Activated CD4-positive, CD25-positive, alpha-beta regulatory T cell (primary cell): ENCODE measurements around the gene TRMT13.

Source experiments
- DNase-seq, 4 experiments: peaks; one replicate each; lab custom pipeline; 2025; lab: John Stamatoyannopoulos, UW

Gene TRMT13

GRCh38 chr1:100132566-100133477 is at the start of gene TRMT13, which contains the start of gene SASS6:
Gene TRMT13 (plus strand): TSS chr1:100133163. CDS start chr1:100133169, 6 bp downstream.
Gene SASS6 (minus strand): TSS chr1:100132930. CDS start chr1:100132814, 116 bp downstream.
- DNase-seq = peak; percentile 77 to 87 (median 85)

DNA sequence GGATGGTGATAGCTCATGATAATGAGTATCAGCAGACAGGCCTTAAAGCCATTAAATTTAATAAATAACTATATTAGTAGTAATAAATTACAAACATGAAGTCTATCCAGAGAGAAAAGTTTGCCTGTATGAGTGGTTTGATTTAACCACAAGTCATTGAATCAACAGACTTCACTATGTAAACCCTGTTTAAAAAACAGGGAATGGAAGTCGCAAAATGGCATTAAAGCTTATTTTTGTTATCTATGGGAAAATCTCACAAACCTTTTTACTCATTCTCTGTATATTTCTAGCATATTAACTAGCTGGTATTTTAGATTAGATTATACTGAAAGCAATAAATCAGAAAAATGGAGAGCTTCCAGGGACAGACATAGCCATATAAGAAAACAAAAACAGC is 45.6 kb upstream of the TRMT13 start:
- no peak for DNase-seq

DNA sequence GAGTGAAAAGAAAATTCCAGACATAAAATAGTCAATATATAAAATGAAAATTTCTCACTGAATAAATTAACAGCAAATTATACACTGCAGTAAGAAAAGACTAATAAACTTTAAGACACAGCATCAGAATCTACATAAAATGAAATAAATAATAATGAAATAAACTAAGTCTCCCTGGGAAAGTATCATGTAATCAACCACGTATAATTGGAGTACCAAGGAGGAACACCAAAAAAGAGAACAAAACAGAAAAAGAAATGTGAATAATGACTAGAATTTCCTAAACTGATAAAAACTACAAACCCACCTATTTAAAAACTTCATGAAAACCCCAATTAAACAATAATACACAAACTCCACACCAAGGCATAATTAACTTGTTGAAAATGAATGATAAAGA is 43.9 kb upstream of the TRMT13 start:
- no peak for DNase-seq

DNA sequence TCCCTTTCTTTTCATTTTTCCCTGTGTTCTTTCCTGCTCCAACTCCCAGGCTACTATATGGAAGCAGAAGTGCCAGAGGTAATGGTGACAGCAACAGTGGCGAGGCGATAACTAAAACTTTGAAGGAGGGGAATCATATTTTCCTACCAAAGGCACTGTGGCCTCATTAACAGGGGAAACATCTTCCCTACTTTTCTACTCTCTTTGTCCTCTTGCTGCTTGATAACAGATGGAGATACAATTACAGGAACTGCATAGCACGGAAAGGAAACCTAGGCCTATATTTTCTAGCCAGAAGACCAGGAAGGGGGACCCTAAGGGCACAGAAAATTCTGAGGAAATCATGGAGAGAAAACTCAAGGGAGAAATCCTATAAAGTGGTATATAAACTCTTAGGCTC is 42.5 kb upstream of the TRMT13 start:
- no peak for DNase-seq

GRCh38 chr1:100100202-100100601 is 32.8 kb upstream of the TRMT13 start:
- no peak for DNase-seq

GRCh38 chr1:100101564-100101963 is 31.4 kb upstream of the TRMT13 start:
- no peak for DNase-seq

DNA sequence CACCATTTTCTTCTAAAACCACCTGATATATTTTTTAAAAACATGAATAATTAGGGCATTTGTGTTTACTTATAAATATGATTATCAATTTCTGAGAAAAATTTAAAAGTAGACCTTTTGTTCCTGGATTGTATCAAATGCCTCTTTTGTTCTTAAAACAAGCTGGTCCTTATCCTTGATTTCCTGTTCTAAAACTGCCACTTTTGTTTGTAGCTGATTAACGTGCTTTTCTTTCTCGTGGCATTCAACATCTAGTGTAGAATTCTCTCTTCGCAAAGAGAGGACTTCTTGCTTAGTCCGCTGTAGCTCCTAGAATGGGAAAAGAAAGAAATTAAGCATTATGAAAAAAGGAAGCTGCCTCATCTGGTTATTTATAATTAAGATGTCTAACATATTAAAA is 25.3 kb upstream of the TRMT13 start:
- no peak for DNase-seq

DNA sequence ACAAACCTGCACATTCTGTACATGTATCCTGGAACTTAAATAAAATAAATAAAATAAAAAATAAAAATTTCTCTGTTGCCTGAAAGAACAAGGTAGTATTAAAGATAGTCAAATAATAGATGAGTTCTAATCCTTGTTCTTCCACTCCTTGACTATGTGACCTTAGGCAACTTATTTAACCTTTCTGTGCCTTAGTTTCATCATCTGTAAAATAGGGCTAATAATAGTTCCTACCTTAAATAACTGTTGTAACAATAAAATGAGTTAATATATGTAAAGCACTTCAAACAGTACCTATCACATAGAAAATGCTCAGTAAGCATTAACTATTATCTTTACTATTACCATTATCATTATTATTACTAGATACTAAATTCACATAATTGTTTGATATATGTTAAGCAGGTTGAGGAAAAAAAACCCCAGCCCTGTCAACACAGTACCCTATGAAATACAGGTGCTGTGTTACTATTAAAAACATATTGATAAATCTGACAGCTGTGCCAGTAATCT is 23.4 kb upstream of the TRMT13 start:
- no peak for DNase-seq

DNA sequence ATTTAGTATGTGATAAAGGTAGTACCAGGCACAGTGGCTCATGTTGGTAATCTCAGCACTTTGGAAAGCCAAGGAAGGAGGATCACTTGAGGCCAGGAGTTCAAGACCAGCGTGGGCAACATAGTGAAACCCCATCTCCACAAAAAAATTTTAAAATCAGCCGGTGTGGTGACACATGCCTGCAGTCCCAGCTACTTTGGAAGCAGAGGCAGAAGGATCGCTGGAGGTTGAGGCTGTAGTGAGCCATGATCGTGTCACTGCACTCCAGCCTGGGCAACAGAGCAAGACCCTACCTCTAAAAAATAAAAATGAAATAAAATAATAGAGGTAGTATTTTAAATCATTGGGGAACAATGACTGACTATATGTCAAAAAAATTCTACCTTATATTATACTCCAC is 17.4 kb upstream of the TRMT13 start:
- DNase-seq = no peak

DNA sequence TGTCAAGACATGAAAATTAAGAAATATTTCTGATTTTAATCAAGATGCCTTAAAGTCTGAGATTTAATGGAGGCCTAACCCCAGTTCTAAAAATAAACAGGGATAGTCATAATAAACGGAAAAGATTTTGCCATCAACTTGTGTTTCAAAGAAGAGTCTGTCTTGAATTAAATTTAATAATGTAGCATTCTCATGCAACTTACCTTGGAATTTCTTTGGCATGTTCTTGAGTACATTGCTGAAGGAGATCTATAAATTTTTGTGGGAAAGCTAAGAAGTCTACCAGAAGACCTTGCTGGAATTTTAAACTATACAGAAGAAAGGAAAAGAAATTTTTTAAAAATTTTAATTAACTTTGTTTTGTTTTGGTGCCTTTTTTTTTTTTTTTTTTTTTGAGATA is 10.8 kb upstream of the TRMT13 start:
- no peak for DNase-seq

- DNase-seq = no peak
Measured at GRCh38 chr1:100127226-100127625, 5.7 kb upstream of the TRMT13 start.

GRCh38 chr1:100130552-100131077 is 2.3 kb upstream of the TRMT13 start:
- no peak for DNase-seq

GRCh38 chr1:100131623-100132022 is 1.3 kb upstream of the TRMT13 start:
- no peak for DNase-seq

DNA sequence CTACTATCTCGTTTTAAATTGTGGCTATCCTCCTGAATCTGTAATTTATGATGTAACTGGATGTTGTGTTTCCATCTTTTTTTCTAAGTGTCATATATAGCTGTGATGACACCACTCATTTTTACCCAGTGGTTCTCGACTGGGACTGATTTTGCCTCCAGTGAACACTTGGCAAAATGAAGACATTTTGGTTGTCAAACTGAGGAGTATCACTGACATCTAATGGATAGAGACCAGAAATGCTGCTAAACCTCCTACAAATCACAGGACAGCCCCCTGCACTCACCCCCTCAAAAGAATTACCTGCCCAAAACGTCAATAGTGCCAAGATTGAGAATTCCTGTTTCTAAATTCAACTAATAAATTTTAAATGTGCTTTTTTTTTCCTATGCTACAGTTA is 1.9 kb downstream of the TRMT13 start:
- DNase-seq = no peak

DNA sequence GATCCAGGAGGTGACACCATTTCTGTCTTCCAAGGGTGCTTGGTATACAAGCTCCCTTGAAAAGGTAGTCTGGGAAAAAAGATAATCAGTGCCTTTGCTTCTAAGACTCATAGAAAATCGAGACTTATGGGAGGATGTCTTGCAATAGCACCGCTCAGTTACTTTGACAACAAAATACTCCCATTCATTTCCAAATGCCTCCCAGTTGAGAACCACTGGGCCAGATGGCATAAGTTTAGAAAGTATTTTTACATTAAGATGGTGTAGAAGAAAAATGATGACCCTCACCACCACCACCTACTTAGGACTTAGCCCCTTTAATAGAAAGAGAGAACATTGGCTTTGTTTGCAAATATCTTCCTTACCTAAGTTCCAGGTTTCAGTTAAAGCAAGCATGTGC is 4.6 kb downstream of the TRMT13 start:
- no peak for DNase-seq

DNA sequence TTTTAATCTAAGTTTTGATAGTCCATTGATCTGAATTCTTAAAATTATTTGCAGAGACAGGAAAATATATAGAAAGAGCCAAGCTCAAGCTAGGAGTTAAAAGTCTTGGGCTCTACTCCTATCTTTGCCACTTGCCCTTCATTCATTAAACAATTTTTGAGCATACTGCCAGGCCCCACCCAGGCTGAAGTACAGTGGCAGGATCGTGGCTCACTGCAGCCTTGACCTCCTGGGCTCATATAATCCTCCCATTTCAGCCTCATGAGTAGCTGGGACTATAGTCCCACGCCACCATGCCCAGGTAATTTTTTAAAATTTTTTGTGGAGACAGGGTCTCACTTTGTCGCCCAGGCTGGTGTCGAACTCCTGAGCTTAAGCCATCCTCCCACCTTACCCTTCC is 8.2 kb downstream of the TRMT13 start:
- no peak for DNase-seq

- DNase-seq = no peak
Measured at GRCh38 chr1:100142343-100142742, 9.4 kb downstream of the TRMT13 start.

GRCh38 chr1:100145116-100145515 is 12.2 kb downstream of the TRMT13 start:
- DNase-seq = no peak

GRCh38 chr1:100146958-100147357 is 14.0 kb downstream of the TRMT13 start:
- no peak for DNase-seq

DNA sequence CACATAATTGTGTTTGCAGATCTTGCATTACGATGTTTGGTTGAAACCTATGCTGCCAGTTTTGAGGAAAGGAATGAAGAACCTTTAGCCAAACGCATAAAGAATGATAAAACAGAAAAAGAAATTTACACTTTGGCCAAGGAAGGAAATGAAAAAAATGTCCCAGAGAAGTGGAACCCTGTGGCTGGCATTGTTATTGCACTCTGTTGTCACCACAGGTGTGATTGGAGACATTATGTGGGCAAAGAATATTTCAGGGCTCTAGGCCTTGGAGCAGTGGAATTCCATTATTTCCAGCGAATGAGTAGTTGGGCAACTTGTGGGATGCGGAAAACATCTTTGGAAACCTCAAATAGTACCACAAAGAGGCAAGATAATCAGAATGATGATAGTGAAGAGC is 14.9 kb downstream of the TRMT13 start:
- no peak for DNase-seq

- DNase-seq = no peak
Measured at GRCh38 chr1:100151679-100152078, 18.7 kb downstream of the TRMT13 start.

GRCh38 chr1:100152271-100152670 is 19.3 kb downstream of the TRMT13 start:
- DNase-seq = no peak

DNA sequence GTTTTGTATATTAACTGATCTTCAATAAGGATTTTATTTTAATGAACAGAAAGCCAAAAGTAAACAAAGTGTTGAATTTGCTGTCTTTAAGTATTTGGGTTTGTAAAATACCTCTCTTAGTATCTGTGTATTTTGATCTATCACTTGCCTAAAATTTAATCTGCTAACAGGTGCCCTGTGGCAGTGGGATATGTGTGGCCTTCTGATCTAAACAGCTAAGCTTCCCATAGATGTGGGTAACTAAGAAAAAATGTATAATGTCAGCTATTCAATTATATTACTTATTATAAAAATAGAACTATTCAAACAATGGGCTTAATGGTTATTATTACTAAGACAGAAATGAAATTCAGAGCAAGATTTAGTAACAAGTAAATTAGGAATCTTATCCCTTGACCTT is 29.9 kb downstream of the TRMT13 start:
- no peak for DNase-seq
